ENCODE data around the gene SELENOS.

Gene SELENOS

DNA sequence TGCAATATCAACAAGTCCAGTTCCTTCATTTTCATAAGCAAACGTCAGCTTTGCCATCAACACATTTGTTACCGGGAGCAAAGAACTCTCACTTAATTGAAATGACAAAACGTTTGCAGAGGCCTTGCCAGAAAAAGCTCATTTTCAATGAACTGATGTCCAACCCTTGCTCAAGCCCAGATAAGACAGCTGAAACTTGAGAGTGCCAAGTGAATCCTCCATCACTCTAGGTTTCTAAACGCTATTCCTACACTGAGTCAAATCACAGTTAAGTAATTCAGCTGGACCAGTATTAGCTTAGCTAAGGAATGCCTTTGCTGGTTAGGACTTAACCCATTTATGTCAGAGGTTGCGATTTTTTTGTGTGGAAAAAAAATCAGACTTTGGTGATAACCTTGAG is 36.9 kb downstream of the SELENOS start:
- no peak for TF ChIP-seq CTCF (IDR thresholded peaks at IDR 0.05; ENCODE audit: extremely low read depth, missing control alignments)
- DNase-seq (ENCODE audit: low spot score) = no peak

GRCh38 chr15:101239724-101240136 is 37.6 kb downstream of the SELENOS start:
- DNase-seq (ENCODE audit: low spot score) = no peak

DNA sequence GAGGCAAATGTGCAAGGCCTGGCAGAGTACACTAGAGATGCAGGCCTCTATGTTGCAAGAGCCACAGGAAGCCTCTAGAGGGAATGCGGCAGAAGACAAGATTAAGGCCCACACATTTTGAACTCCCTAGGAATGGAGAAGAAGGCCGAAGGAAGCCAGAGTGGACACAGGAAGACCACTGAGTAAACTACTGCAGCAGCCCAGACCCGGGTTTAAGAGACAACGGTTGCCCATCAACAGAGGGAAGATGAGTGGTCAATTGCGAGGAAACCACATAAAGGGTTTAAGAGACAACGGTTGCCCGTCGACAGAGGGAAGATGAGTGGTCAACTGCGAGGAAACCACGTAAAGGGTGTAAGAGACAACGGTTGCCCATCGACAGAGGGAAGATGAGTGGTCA is 40.0 kb downstream of the SELENOS start:
- no peak for DNase-seq (ENCODE audit: low spot score)
- no peak for TF ChIP-seq CTCF (IDR thresholded peaks at IDR 0.05; ENCODE audit: extremely low read depth, missing control alignments)

More at GRCh38 chr15:101239724-101240136, 37.6 kb downstream of the SELENOS start:
- no peak for TF ChIP-seq CTCF (IDR thresholded peaks at IDR 0.05; ENCODE audit: extremely low read depth, missing control alignments)

GRCh38 chr15:101233651-101234280 is 43.5 kb downstream of the SELENOS start:
- no peak for DNase-seq (ENCODE audit: low spot score)
- TF ChIP-seq CTCF (IDR thresholded peaks at IDR 0.05; ENCODE audit: extremely low read depth, missing control alignments) = no peak

DNA sequence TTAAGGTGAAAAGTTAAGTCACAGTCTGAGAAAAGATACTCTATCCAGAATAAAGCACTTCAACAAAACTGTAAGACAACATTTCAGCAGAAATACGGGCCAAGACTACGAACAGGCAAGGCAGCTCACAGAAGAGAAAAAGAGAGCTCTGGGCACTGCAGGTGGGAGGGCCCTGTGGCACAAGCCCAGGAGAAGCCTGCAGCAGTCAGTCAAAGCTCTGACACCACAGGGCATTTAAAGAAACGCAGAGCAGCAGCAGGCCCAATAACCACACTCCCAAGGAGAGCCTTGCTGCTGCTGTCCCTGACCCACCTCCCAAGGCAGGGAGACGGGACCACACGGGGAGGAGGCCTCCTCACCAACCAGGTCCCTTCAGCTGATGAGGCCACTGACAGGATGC is 44.6 kb downstream of the SELENOS start:
- TF ChIP-seq CTCF (IDR thresholded peaks at IDR 0.05; ENCODE audit: extremely low read depth, missing control alignments) = no peak
- DNase-seq (ENCODE audit: low spot score) = no peak

DNA sequence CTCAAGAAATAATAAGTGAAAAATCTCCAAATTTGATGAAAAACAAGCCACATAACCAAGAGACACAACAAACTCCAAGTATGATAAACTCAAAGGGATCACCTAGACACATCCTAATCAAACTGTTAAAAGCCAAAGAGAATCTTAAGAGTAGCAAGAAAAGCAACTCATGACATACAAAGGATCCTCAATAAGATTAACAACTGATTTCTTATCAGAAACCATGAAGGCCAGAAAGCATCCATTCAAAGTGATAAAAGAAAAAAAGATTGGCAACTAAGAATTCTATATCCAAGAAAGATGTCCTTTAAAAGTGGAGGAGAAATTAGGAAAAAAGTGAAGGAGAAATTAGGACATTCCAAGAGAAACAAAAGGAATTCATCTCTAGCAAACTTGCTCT is 49.0 kb downstream of the SELENOS start:
- DNase-seq (ENCODE audit: low spot score) = no peak
- TF ChIP-seq CTCF (IDR thresholded peaks at IDR 0.05; ENCODE audit: extremely low read depth, missing control alignments) = no peak

DNA sequence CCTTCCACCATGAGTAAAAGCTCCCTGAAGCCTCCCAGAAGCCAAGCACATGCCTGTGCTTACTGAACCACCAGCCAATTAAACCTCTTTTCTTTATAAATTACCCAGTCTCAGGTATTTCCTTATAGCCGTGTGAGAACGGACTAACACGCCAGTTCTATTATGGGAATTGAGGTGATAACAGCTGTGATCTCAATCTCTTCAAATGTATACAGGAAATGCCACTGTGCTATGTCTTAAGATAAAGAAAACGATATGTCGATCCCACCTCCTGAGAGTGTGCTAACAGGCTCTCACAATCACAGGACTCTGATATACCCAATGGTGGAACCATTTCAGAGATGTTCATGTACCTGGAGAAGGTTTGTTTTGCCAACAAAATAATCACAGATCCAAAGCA is 51.6 kb downstream of the SELENOS start:
- DNase-seq (ENCODE audit: low spot score) = no peak
- no peak for TF ChIP-seq CTCF (IDR thresholded peaks at IDR 0.05; ENCODE audit: extremely low read depth, missing control alignments)

Data from GM20000 (cell line).